ENCODE data around the gene CT45A3.
"Not testable (repeated sequence)": the region's sequence is repeated elsewhere in the genome, so short reads cannot be mapped to it uniquely, and the experiment has no call there.

CT45A3 gene

GRCh38 chrX:135713183-135713689 lies 54.8 kb downstream of the CT45A3 start, which contains the start of gene CT45A1:
TSS of gene CT45A1 (plus strand) at chrX:135713639. CDS start at chrX:135718941, 5,302 bp downstream.
- not testable (repeated sequence) for DNase-seq (ENCODE audit: extremely low read depth, low read depth); H3K4me3 ChIP-seq (replicated peaks; ENCODE audit: low read depth, low read length)
- TF ChIP-seq CTCF (IDR thresholded peaks at IDR 0.05; ENCODE audit: low read depth, low read length, missing control alignments): peak; percentile 17
